Calu3 (cell line): ENCODE results near the gene PLA2G6. TPM values are rescaled to one million over a fixed set of nuclear protein-coding genes. Genes with fewer than 3 reads are reported as not detected.

Source experiments
- BruUV-seq: library from RNA; stranded (reverse); fragments of 400-500 nt; replicated peaks from 2 replicates; lab custom pipeline; 2021; lab: Mats Ljungman, UMichigan
- CTCF ChIA-PET: fragments of 300-600 bp; sonication (Branson Sonifier 250); formaldehyde crosslinking; loops from one replicate; lab custom pipeline; 2022; ENCODE audit warnings: antibody characterized with exemption; lab: Charles Lee
- DNase-seq: peaks from one replicate; pipeline ENCODE4 v3.0.0; 2022
- H3K27ac Mint-ChIP-seq: one replicate; pipeline ENCODE4 v1.8.0; 2022; ENCODE audit warnings: mixed read lengths; ENCODE audit not compliant: unreplicated experiment
- H3K27me3 Mint-ChIP-seq: one replicate; pipeline ENCODE4 v1.8.0; 2022; ENCODE audit warnings: mixed read lengths; ENCODE audit not compliant: unreplicated experiment
- H3K36me3 Mint-ChIP-seq: one replicate; pipeline ENCODE4 v1.8.0; 2022; ENCODE audit warnings: mild to moderate bottlenecking, moderate library complexity, mixed read lengths; ENCODE audit not compliant: insufficient read depth, unreplicated experiment
- H3K4me1 Mint-ChIP-seq: one replicate; pipeline ENCODE4 v1.8.0; 2022; ENCODE audit warnings: mild to moderate bottlenecking, low read depth, mixed read lengths; ENCODE audit not compliant: unreplicated experiment
- H3K4me3 Mint-ChIP-seq: one replicate; pipeline ENCODE4 v1.8.0; 2022; ENCODE audit warnings: mild to moderate bottlenecking, low read depth, moderate library complexity, mixed read lengths; ENCODE audit not compliant: unreplicated experiment
- H3K9me3 Mint-ChIP-seq: one replicate; pipeline ENCODE4 v1.8.0; 2022; ENCODE audit warnings: low read depth, mixed read lengths; ENCODE audit not compliant: unreplicated experiment
- intact Hi-C: fragments of 100-400 bp; cut with micrococcal nuclease; formaldehyde crosslinking; loops from one replicate; pipeline ENCODE4 v1.10.0; 2022; ENCODE audit not compliant: unreplicated experiment
- total RNA-seq: library from RNA; stranded (reverse); gene quantifications from 2 replicates; pipeline ENCODE4 v1.2.3, GENCODE V29; 2022
- TF ChIP-seq, protein P1 (sequence below): fragments of 200-600 bp; IDR thresholded peaks from one replicate; pipeline ENCODE4 v1.8.0; 2022; ENCODE audit warnings: antibody characterized with exemption; ENCODE audit not compliant: unreplicated experiment

Gene PLA2G6
- total RNA-seq, 1 experiment from 2014 or later: 43.5 TPM

DNA sequence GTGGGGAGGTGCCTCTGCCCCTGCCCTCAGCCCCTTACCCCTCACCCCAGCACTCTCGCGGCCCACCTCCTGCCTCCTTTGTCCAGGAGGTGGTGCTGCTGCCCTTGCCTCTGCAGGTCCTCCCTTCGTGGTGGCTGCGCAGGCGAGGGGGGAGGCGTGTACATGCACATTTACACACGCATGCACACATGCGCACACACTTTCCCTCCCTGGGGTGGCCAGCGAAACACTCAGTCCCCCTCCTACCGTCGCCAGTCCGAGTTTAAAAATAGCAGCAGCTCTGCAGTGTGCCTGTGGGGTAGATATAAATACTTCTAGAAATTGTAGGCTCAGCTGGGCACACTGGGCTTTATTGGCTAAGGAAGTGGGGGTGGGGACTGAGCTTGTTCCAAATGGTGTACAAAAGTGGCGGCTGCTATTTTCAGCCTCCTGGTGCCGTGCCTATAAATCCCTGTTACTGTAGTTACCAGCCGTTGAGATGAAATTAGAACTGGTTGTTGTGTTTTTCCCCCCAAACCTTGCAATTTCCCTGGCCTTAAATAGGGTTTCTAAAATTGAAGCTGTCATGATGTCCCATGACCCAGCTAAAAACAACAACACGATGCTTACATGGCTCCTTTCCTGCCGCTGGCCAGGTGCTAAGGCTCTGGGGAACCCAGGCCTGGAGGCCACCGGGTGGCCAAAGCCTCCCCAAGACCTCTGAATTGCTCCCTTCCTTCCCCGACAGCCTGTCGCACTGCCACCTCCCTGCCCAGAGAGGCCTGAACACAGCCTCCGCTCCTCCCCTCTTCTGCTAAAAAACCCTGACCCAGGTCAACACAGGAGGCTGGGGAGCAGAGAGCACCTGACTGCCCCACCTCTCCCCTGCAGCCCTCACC lies 112.0 kb downstream of the PLA2G6 start:
- CTCF ChIA-PET: interaction anchor here (0.6 to 1.5 kb wide), 3 partner anchors 9 to 24 kb away, joined by 3 to 4 read pairs (median 3); no protein-coding TSS in a partner anchor
- no TSS peak for BruUV-seq

DNA sequence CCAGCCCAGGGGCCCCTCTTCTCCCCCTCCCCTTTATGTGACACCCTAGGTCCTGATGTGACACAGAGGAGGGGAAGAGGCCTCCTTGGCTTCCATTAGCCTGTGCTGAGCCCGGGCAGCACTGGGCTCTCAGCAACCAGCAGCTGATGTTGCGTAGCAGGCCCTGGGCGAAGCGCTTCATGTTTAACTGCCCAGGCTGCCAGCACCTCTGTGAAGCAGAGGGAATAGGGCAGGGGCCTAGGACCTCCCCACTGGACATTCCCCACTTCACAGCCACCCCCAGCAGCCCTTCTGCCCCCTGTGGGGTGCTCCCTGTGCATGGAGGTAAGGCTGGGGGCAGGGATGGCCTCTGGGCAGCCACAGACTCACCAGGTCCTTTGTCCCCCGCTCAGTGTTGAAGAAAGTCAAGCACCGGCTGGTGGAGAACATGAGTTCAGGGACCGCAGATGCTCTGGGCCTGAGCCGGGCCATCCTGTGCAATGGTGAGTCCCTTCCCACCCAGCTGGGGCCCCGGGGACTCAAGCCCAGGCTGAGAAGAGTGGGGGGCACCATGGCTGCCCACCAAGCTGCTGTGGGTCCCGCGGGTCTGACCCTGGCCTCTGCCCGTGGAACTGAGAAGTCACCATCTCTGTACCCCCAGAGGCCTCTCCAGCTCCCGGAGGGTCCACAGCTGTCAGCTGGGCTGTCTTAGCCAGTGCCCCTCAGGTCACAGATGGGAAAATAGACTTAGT lies 112.8 kb downstream of the PLA2G6 start:
- H3K9me3 Mint-ChIP-seq: no peaks in the 10 kb centered on the region
- DNase-seq: no peak
- CTCF ChIA-PET: interaction anchor here (0.6 to 1.0 kb wide), 2 partner anchors 8 to 23 kb away, joined by 3 to 4 read pairs; no protein-coding TSS in a partner anchor
- H3K4me1 Mint-ChIP-seq: no peaks in the 10 kb centered on the region
- no peak overlapping the region for H3K4me3 Mint-ChIP-seq
- intact Hi-C loops: no loop called here
- H3K36me3 Mint-ChIP-seq: peaks cover 48% of the 10 kb centered on the region
- no peaks in the 10 kb centered on the region for H3K27me3 Mint-ChIP-seq
- no peak overlapping the region for H3K27ac Mint-ChIP-seq
- TF ChIP-seq, protein P1, sequence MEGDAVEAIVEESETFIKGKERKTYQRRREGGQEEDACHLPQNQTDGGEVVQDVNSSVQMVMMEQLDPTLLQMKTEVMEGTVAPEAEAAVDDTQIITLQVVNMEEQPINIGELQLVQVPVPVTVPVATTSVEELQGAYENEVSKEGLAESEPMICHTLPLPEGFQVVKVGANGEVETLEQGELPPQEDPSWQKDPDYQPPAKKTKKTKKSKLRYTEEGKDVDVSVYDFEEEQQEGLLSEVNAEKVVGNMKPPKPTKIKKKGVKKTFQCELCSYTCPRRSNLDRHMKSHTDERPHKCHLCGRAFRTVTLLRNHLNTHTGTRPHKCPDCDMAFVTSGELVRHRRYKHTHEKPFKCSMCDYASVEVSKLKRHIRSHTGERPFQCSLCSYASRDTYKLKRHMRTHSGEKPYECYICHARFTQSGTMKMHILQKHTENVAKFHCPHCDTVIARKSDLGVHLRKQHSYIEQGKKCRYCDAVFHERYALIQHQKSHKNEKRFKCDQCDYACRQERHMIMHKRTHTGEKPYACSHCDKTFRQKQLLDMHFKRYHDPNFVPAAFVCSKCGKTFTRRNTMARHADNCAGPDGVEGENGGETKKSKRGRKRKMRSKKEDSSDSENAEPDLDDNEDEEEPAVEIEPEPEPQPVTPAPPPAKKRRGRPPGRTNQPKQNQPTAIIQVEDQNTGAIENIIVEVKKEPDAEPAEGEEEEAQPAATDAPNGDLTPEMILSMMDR: no peak
- no TSS peak for BruUV-seq

More for the DNA sequence above, 112.0 kb downstream of the PLA2G6 start:
- Mint-ChIP-seq H3K9me3 (no peaks in the 10 kb centered on the region), H3K27ac (no peak overlapping the region), H3K4me1 (no peaks in the 10 kb centered on the region), H3K4me3 (no peak overlapping the region), H3K36me3 (peaks cover 46% of the 10 kb centered on the region), H3K27me3 (no peaks in the 10 kb centered on the region)
- intact Hi-C loops: no loop called here
- TF ChIP-seq, protein P1: peak; percentile 41
- no peak for DNase-seq

DNA sequence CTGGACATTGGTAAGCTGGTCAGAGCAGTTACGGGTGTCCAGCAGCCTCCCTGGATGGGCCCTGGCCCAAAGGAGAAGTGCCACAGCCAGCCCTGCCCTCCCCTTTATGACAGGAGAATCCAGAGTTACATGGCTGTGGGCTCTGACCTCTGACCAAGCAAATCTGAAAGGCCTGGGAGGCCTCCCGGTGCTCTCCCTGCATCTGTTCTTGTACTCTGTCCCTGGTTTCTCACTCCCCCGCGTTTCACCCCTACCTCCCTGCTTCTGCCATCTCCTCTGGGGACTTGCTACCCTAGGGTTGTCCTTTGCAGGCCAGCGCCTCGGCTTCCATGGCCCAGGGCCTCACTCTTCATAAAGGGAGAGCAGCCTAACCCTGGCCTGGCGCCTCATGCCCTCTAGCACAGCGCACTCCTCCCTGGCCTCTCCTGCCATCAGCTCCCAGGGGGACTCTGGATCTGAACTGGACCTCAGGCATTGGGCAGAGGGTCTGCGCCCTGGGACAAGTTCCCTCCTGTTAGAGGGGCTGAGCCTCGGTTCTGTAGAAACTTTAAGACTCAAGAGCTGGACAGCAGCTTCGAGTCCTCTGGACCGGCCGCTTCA lies 113.8 kb downstream of the PLA2G6 start:
- Mint-ChIP-seq H3K36me3 (peaks cover 48% of the 10 kb centered on the region), H3K4me3 (no peak overlapping the region), H3K27ac (no peak overlapping the region), H3K4me1 (no peaks in the 10 kb centered on the region), H3K9me3 (no peaks in the 10 kb centered on the region), H3K27me3 (no peaks in the 10 kb centered on the region)
- TF ChIP-seq, protein P1: no peak
- intact Hi-C loops: no loop called here
- BruUV-seq: no TSS peak
- no peak for DNase-seq
- CTCF ChIA-PET: interaction anchor here (1.0 kb wide), 1 partner anchor 24 kb away, joined by 3 read pairs; no protein-coding TSS in a partner anchor

DNA sequence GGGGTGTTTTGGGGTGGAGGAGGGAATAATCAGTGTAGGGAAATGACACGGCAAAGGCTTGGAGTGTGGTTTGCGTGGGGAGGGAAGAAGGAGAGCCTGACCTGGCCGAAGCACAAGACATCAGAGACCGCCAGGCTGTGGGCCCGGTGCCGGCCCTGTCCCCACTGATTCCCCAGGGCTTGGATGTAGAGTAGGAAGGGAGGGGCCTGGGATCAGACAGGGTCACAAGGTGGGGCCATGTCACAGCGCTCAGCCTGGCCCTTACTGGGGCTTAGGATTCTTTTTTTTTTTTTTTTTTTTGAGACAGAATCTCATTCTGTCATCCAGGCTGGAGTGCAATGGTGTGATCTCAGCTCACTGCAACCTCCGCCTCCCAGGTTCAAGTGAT lies 114.6 kb downstream of the PLA2G6 start:
- H3K9me3 Mint-ChIP-seq: no peaks in the 10 kb centered on the region
- H3K36me3 Mint-ChIP-seq: peaks cover 53% of the 10 kb centered on the region
- BruUV-seq: no TSS peak
- TF ChIP-seq, protein P1: no peak
- no peaks in the 10 kb centered on the region for H3K27me3 Mint-ChIP-seq
- H3K27ac Mint-ChIP-seq: no peak overlapping the region
- no peaks in the 10 kb centered on the region for H3K4me1 Mint-ChIP-seq
- DNase-seq: no peak
- H3K4me3 Mint-ChIP-seq: no peak overlapping the region
- CTCF ChIA-PET: no interaction called here
- intact Hi-C loops: no loop called here
